Panc1 (cell line): ENCODE data around the gene TUBA3E. TPM values are rescaled to one million over a fixed set of nuclear protein-coding genes. Genes with fewer than 3 reads are reported as not detected.
"Not testable (repeated sequence)": the region's sequence is repeated elsewhere in the genome, so short reads cannot be mapped to it uniquely, and the experiment has no call there.

Source experiments
- ATAC-seq: fragments of 200-7000 bp; cut with Tn5 transposase; 2 replicates; pipeline ENCODE4 v1.9.1; 2020; ENCODE audit warnings: mild to moderate bottlenecking, moderate library complexity
- BruUV-seq: library from RNA; stranded (reverse); fragments of 400-500 nt; replicated peaks from 2 replicates; lab custom pipeline; 2021; lab: Mats Ljungman, UMichigan
- CTCF ChIA-PET: fragments of 300-600 bp; sonication (Branson Sonifier 250); formaldehyde crosslinking; loops from one replicate; lab custom pipeline; 2022; ENCODE audit warnings: antibody characterized with exemption; lab: Charles Lee
- POLR2A ChIA-PET: fragments of 300-600 bp; sonication (Branson Sonifier 250); formaldehyde crosslinking; loops from one replicate; lab custom pipeline; 2022; ENCODE audit warnings: antibody characterized with exemption; lab: Charles Lee
- DNase-seq: peaks from one replicate; pipeline ENCODE4 v3.0.0-alpha.2; 2010; ENCODE audit warnings: low read depth, low spot score
- H3K27ac ChIP-seq: 2 replicates; pipeline ENCODE4 v1.5.1; 2011; ENCODE audit warnings: mild to moderate bottlenecking, low read length, inconsistent platforms
- H3K27me3 ChIP-seq: fragments of 200-500 bp; sonication (Bioruptor generic); 2 replicates; pipeline ENCODE4 v1.6.0; 2014; ENCODE audit warnings: low read length, inconsistent platforms; ENCODE audit not compliant: control insufficient read depth, insufficient read depth
- H3K36me3 ChIP-seq: fragments of 200-500 bp; sonication (Bioruptor generic); 2 replicates; pipeline ENCODE4 v1.5.1; 2014; ENCODE audit warnings: inconsistent platforms, mild to moderate bottlenecking, low read length, moderate library complexity; ENCODE audit not compliant: control insufficient read depth, insufficient read depth
- H3K4me1 ChIP-seq: 2 replicates; pipeline ENCODE4 v1.5.1; 2011; ENCODE audit warnings: inconsistent platforms, mild to moderate bottlenecking, low read length, moderate library complexity; ENCODE audit not compliant: control insufficient read depth, insufficient read depth
- H3K4me3 ChIP-seq, 2 experiments: 2 replicates each; pipeline ENCODE4 v1.5.1; 2011 to 2012; ENCODE audit warnings: low read depth in 2 of 2, low read length in 2 of 2, mild to moderate bottlenecking in 2 of 2, inconsistent platforms in 1 of 2, moderate library complexity in 1 of 2
- H3K9me3 ChIP-seq: fragments of 200-500 bp; sonication (Bioruptor generic); 2 replicates; pipeline ENCODE4 v1.5.1; 2014; ENCODE audit warnings: low read depth, mild to moderate bottlenecking, inconsistent platforms, low read length, moderate library complexity; ENCODE audit not compliant: control insufficient read depth, insufficient read depth
- POLR2AphosphoS5 ChIP-seq: IDR thresholded peaks from 2 replicates; pipeline ENCODE4 v1.6.1; 2012; ENCODE audit warnings: mild to moderate bottlenecking, low read depth, low read length, moderate library complexity
- SIN3A ChIP-seq: IDR thresholded peaks from 2 replicates; pipeline ENCODE4 v1.6.1; 2012; ENCODE audit warnings: low read depth, mild to moderate bottlenecking, low read length, moderate library complexity, borderline replicate concordance; ENCODE audit not compliant: insufficient read depth
- TCF7L2 ChIP-seq: IDR thresholded peaks from 2 replicates; pipeline ENCODE4 v1.6.1; 2011; ENCODE audit warnings: mild to moderate bottlenecking, low read depth, low read length, inconsistent platforms
- in situ Hi-C: cut with HindIII; loops from 2 replicates; pipeline ENCODE4 v1.10.0; 2016; ENCODE audit warnings: low sequenced_read_pairs, low pct_unique_long_range_greater_than_20kb
- intact Hi-C: fragments of 100-400 bp; cut with micrococcal nuclease; formaldehyde crosslinking; loops from one replicate; pipeline ENCODE4 v1.10.0; 2022; ENCODE audit not compliant: unreplicated experiment
- total RNA-seq: library from RNA; stranded (reverse); gene quantifications from one replicate; pipeline ENCODE4 v1.2.1, GENCODE V29; 2021; ENCODE audit not compliant: unreplicated experiment
- TF ChIP-seq, protein P1 (sequence below): fragments of 450-650 bp; IDR thresholded peaks from 2 replicates; pipeline ENCODE4 v1.5.1; 2017; ENCODE audit warnings: mild to moderate bottlenecking
- TF ChIP-seq, protein P2 (sequence below), 2 experiments: IDR thresholded peaks; 2 replicates each; pipeline ENCODE4 v1.6.1; 2011 to 2012; ENCODE audit warnings: low read depth in 2 of 2, control low read depth in 1 of 2, low read length in 1 of 2, mild to moderate bottlenecking in 1 of 2, moderate library complexity in 1 of 2; ENCODE audit not compliant: insufficient read depth in 1 of 2

Gene TUBA3E
- total RNA-seq, 1 experiment from 2014 or later, result not detected

DNA sequence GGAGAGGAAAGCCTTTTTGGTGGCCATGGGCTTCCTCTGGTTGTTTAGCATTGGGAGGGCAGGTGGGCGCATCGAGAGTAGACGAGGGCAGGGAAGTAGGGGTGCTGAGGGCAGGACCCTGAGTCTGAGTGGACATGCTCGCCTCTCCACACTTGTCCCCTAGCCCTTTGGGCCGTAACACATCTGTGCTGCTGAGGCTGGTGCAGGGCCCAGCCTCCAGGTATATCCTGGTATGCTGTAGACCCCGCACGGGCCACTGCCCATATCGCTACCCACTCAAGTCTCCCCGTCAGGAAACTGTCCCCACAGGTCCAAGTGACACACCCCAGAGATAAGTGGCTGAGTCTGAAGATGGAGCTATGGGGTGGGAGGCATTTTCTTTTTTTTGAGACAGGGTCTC lies 39.6 kb downstream of the TUBA3E start:
- H3K4me3 ChIP-seq, result no peak overlapping the region
- ChIA-PET CTCF (no interaction called here), POLR2A (no interaction called here)
- no peak overlapping the region for H3K27ac ChIP-seq
- no peaks in the 10 kb centered on the region for H3K9me3 ChIP-seq
- DNase-seq, result no peak
- no peaks in the 10 kb centered on the region for H3K36me3 ChIP-seq
- in situ Hi-C loops, result no loop called here
- BruUV-seq, result no TSS peak
- H3K4me1 ChIP-seq, result no peaks in the 10 kb centered on the region
- no peak for TF ChIP-seq TCF7L2
- TF ChIP-seq, protein P1, sequence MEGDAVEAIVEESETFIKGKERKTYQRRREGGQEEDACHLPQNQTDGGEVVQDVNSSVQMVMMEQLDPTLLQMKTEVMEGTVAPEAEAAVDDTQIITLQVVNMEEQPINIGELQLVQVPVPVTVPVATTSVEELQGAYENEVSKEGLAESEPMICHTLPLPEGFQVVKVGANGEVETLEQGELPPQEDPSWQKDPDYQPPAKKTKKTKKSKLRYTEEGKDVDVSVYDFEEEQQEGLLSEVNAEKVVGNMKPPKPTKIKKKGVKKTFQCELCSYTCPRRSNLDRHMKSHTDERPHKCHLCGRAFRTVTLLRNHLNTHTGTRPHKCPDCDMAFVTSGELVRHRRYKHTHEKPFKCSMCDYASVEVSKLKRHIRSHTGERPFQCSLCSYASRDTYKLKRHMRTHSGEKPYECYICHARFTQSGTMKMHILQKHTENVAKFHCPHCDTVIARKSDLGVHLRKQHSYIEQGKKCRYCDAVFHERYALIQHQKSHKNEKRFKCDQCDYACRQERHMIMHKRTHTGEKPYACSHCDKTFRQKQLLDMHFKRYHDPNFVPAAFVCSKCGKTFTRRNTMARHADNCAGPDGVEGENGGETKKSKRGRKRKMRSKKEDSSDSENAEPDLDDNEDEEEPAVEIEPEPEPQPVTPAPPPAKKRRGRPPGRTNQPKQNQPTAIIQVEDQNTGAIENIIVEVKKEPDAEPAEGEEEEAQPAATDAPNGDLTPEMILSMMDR, result no peak
- TF ChIP-seq POLR2AphosphoS5, result no peak
- no peak for TF ChIP-seq SIN3A
- TF ChIP-seq, protein P2, sequence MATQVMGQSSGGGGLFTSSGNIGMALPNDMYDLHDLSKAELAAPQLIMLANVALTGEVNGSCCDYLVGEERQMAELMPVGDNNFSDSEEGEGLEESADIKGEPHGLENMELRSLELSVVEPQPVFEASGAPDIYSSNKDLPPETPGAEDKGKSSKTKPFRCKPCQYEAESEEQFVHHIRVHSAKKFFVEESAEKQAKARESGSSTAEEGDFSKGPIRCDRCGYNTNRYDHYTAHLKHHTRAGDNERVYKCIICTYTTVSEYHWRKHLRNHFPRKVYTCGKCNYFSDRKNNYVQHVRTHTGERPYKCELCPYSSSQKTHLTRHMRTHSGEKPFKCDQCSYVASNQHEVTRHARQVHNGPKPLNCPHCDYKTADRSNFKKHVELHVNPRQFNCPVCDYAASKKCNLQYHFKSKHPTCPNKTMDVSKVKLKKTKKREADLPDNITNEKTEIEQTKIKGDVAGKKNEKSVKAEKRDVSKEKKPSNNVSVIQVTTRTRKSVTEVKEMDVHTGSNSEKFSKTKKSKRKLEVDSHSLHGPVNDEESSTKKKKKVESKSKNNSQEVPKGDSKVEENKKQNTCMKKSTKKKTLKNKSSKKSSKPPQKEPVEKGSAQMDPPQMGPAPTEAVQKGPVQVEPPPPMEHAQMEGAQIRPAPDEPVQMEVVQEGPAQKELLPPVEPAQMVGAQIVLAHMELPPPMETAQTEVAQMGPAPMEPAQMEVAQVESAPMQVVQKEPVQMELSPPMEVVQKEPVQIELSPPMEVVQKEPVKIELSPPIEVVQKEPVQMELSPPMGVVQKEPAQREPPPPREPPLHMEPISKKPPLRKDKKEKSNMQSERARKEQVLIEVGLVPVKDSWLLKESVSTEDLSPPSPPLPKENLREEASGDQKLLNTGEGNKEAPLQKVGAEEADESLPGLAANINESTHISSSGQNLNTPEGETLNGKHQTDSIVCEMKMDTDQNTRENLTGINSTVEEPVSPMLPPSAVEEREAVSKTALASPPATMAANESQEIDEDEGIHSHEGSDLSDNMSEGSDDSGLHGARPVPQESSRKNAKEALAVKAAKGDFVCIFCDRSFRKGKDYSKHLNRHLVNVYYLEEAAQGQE (IDR thresholded peaks at IDR 0.05; ENCODE audit: insufficient read depth in 1 of 2, low read depth in 2 of 2, low read length in 1 of 2), result no peak
- no peak for ATAC-seq
- H3K27me3 ChIP-seq, result no peaks in the 10 kb centered on the region
- intact Hi-C loops, result loop anchor here (10.0 kb wide), 1 partner anchor 176 kb away; no protein-coding TSS in a partner anchor

DNA sequence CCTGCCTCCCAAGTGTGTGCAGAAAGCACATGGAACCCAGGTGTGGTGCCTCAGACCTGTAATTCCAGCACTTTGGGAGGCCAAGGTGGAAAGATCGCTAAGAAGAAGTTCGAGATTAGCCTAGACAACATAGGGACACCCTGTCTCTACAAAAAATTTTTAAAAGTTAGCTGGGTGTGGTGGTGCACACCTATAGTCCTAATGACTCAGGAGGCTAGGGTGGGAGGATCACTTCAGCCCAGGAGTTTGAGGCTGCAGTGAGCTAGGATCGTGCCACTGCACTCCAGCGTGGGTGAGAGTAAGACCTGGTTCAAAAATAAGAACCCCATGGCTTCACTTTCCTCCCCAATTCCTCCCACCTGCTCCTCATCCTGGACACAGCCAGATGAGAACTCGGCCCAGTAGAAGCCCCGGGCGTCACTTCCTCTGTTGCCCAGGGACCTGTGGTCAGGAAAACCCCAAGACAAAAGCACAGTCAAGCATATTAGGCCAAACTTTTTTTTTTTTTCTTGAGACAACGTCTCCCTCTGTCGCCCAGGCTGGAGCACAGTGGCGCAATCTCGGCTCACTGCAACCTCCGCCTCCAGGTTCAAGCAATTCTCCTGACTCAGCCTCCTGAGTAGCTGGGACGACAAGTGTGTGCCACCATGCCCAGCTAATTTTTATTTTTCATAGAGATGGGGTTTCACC lies 40.3 kb downstream of the TUBA3E start:
- in situ Hi-C loops, ATAC-seq, H3K27me3 ChIP-seq, H3K9me3 ChIP-seq, BruUV-seq, H3K4me3 ChIP-seq, H3K36me3 ChIP-seq, POLR2A ChIA-PET, DNase-seq, H3K4me1 ChIP-seq, H3K27ac ChIP-seq, CTCF ChIA-PET: not testable (repeated sequence)
- intact Hi-C loops, result loop anchor here (10.0 kb wide), 1 partner anchor 177 kb away; no protein-coding TSS in a partner anchor

DNA sequence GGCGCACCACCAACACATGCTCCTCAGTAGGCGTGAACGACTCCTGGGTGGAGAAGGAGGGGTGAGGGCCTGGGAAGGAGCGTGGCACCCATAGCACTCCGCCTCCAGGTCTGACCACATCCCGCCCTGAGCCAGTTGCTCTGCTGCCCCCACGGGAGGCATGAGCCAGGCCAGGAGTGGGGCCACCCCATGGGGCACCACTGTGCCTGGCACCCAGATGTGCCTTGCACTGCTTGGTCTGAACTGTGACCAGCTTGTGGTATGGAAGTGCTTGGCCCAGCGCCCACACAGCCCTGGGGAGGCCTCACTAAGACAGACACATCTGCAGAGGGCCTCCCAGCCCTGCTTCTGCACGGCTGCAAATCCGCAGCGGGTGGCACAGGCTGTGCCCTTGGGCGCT lies 40.9 kb downstream of the TUBA3E start:
- H3K4me3 ChIP-seq, H3K4me1 ChIP-seq, H3K27ac ChIP-seq, H3K27me3 ChIP-seq, DNase-seq, H3K36me3 ChIP-seq, CTCF ChIA-PET, BruUV-seq, H3K9me3 ChIP-seq, in situ Hi-C loops, POLR2A ChIA-PET: not testable (repeated sequence)
- intact Hi-C loops, result loop anchor here (10.0 kb wide), 1 partner anchor 177 kb away; no protein-coding TSS in a partner anchor
- ATAC-seq, result peak; percentile 28
